GM23248 (cell line): ENCODE data around the gene GMNN.

ENCODE experiments used
- EZH2 ChIP-seq: fragments of 200-600 bp; sonication (generic); IDR thresholded peaks from 2 replicates; pipeline ENCODE4 v1.6.1; 2018; ENCODE audit warnings: antibody characterized with exemption, mild to moderate bottlenecking; ENCODE audit not compliant: insufficient read depth, poor library complexity, severe bottlenecking
- EZH2phosphoT487 ChIP-seq: fragments of 200-600 bp; sonication (generic); IDR thresholded peaks from 2 replicates; pipeline ENCODE4 v1.6.1; 2018; ENCODE audit warnings: antibody characterized with exemption, moderate library complexity, mild to moderate bottlenecking, low read depth; ENCODE audit not compliant: insufficient read depth

GRCh38 chr6:24788031-24788665, 13.4 kb downstream of the GMNN start:
- TF ChIP-seq EZH2 (no peak), EZH2phosphoT487 (no peak)
